HTERT RPE-1 (cell line): ENCODE results near the gene EML6.

Experiments
- in situ Hi-C: fragments of 300-500 bp; cut with MboI; formaldehyde crosslinking; loops from 4 replicates; pipeline ENCODE4 v1.14.3; 2020; ENCODE audit warnings: low sequenced_read_pairs

EML6 gene

GRCh38 chr2:54940723-54941122 lies 217.3 kb downstream of the EML6 start:
- in situ Hi-C loops: no loop called here

GRCh38 chr2:54941248-54941984 lies 218.0 kb downstream of the EML6 start:
- in situ Hi-C loops: no loop called here

GRCh38 chr2:54942373-54942772 lies 218.9 kb downstream of the EML6 start:
- in situ Hi-C loops: no loop called here

- in situ Hi-C loops: no loop called here
Observed at GRCh38 chr2:54944724-54945326, 221.4 kb downstream of the EML6 start.

- in situ Hi-C loops: no loop called here
Observed at GRCh38 chr2:54945391-54946219, 222.1 kb downstream of the EML6 start.

GRCh38 chr2:54946220-54946805 lies 222.9 kb downstream of the EML6 start:
- in situ Hi-C loops: no loop called here

GRCh38 chr2:54947136-54947535 lies 223.7 kb downstream of the EML6 start:
- in situ Hi-C loops: no loop called here

- in situ Hi-C loops: no loop called here
Observed at GRCh38 chr2:54947646-54948045, 224.2 kb downstream of the EML6 start.

- in situ Hi-C loops: no loop called here
Observed at GRCh38 chr2:54948120-54948519, 224.7 kb downstream of the EML6 start.

GRCh38 chr2:54949431-54949830 lies 226.0 kb downstream of the EML6 start:
- in situ Hi-C loops: no loop called here

GRCh38 chr2:54950811-54951210 lies 227.3 kb downstream of the EML6 start:
- in situ Hi-C loops: no loop called here

- in situ Hi-C loops: no loop called here
Observed at GRCh38 chr2:54952425-54952824, 229.0 kb downstream of the EML6 start.

- in situ Hi-C loops: no loop called here
Observed at GRCh38 chr2:54952978-54953456, 229.6 kb downstream of the EML6 start.

GRCh38 chr2:54954158-54954557 lies 230.7 kb downstream of the EML6 start:
- in situ Hi-C loops: no loop called here

- in situ Hi-C loops: no loop called here
Observed at GRCh38 chr2:54954705-54955357, 231.4 kb downstream of the EML6 start.

GRCh38 chr2:54955358-54956110 lies 232.1 kb downstream of the EML6 start:
- in situ Hi-C loops: no loop called here

GRCh38 chr2:54956111-54956627 lies 232.7 kb downstream of the EML6 start:
- in situ Hi-C loops: no loop called here

GRCh38 chr2:54957321-54957999 lies 234.0 kb downstream of the EML6 start:
- in situ Hi-C loops: no loop called here

- in situ Hi-C loops: no loop called here
Observed at GRCh38 chr2:54958717-54959371, 235.4 kb downstream of the EML6 start.
